HAP-1 (cell line): ENCODE results near the gene LCLAT1.

Experiments used
- DNase-seq, 2 experiments: peaks; one replicate each; pipeline ENCODE4 v3.0.0-alpha.2; 2016 to 2020; ENCODE audit warnings: low spot score in 2 of 2
- H3K27me3 ChIP-seq: fragments of 250-450 bp; sonication (Bioruptor Pico); 2 replicates; pipeline ENCODE4 v1.5.1; 2020; ENCODE audit warnings: low read depth, mild to moderate bottlenecking, moderate library complexity
- H3K36me3 ChIP-seq: fragments of 250-450 bp; sonication (Bioruptor Pico); replicated peaks from 2 replicates; pipeline ENCODE4 v1.5.1; 2020; ENCODE audit warnings: mild to moderate bottlenecking
- H3K4me1 ChIP-seq: fragments of 250-450 bp; sonication (Bioruptor Pico); 2 replicates; pipeline ENCODE4 v1.5.1; 2020; ENCODE audit warnings: mild to moderate bottlenecking
- H3K4me3 ChIP-seq: fragments of 250-450 bp; sonication (Bioruptor Pico); 2 replicates; pipeline ENCODE4 v1.5.1; 2020; ENCODE audit warnings: mild to moderate bottlenecking, moderate library complexity
- H3K9me3 ChIP-seq: fragments of 250-450 bp; sonication (Bioruptor Pico); 2 replicates; pipeline ENCODE4 v1.5.1; 2020; ENCODE audit warnings: mild to moderate bottlenecking, moderate library complexity
- in situ Hi-C: fragments of 300-500 bp; cut with MboI; formaldehyde crosslinking; loops from 3 replicates; pipeline ENCODE4 v1.14.3; 2020; ENCODE audit warnings: low sequenced_read_pairs, inconsistent platforms, mixed read lengths

LCLAT1 gene

DNA sequence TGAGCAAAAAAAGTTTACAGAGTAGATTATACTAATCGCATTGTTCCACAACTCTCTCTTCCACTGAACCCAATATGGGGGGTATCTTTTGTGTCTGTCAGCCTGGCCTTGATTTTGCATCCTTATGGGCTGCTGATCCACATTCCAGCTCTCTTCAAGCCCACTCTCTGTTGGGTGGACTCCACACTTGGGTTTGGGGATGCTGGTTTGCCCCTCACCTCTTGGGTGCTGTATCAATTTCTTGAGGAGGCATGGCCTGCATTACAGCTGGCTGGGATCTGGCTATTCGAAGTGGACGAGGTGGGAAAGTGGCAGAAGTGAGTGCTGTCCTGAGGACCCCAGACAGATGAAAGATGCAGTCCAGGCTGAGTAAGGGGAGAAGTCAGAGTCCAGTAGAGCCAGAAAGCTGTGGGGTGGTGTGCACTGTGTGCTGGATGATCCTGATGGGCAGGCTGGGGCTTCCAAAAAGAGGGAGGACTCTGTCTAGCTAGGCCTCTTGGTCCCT lies 218.8 kb downstream of the LCLAT1 start:
- DNase-seq = no peak
- Histone ChIP-seq H3K4me1 (no peaks in the 10 kb centered on the region), H3K27me3 (no peaks in the 10 kb centered on the region), H3K4me3 (no peak overlapping the region), H3K36me3 (no peaks in the 10 kb centered on the region), H3K9me3 (0 out of 2 replicates have a peak, but pooled peaks cover 7% of the 10 kb centered on the region)
- in situ Hi-C loops = no loop called here

DNA sequence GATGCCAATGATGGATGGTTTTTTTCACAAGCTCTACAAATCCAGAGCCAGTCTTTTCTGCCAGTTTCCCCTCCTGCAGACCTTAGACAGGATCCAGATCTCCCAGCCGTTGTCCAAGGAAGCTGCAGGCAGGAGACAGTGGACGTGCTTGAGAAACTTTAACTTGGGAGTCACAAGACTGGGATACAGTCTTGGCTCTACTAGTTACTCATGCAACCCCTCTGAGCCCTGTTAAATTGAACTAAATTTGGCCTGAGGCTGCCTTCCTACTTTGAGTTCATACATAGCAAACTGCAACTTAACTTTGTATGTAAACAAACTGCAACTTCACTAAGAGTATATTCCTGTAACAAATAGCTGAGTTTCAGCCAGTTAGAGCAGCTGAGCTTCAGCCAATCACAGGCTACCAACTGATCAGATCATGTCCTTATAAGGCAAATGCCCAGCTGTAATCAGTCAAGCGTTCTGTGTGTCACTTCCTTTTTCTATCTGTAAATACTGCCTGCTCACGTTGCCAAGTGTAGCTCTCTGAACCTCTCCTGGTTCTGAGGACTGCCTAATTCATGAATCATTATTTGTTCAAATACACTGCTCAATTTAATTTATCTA lies 219.3 kb downstream of the LCLAT1 start:
- H3K4me3 ChIP-seq = no peak overlapping the region
- no peaks in the 10 kb centered on the region for H3K36me3 ChIP-seq
- H3K27me3 ChIP-seq = no peaks in the 10 kb centered on the region
- DNase-seq = no peak
- in situ Hi-C loops = no loop called here
- 0 out of 2 replicates have a peak, but pooled peaks cover 7% of the 10 kb centered on the region for H3K9me3 ChIP-seq
- no peaks in the 10 kb centered on the region for H3K4me1 ChIP-seq

DNA sequence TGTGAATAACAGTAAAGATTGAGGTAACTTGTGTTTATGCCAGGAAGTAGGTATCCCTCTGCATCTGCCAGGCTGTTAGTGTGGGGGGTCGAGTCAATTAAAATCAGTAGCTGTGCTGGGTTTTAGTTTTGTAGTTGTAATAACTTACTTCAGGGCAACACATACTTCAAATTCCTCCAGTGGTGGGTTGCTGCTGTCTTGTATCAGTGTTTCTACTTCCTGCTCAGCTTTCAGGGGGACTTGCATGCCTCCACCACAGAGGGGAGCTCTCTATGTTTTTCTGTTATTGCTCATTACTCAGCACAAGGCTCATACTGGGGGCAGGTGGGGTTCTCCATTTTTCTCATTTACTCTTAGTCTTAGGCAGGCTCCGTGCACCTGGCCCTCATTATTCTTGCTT lies 223.4 kb downstream of the LCLAT1 start:
- in situ Hi-C loops = no loop called here

DNA sequence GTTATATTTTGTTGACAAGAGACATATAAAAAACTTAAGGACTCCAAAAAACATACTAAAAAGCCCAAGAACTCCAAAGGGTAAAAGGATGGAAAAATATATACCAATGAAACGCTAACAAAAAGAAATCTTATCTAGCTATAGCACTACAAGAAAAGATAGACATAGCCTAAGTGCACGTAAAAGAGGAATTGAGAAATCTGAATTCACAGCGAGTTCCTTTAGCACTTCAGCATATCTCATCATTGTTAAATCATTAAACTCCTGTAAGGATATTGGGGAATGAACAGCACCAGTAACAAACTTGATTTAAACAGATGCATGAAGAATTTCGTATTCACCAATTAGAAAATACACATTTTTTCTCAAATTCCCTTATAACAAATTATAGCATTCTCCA lies 226.1 kb downstream of the LCLAT1 start:
- in situ Hi-C loops = no loop called here

More for the DNA sequence above, 223.4 kb downstream of the LCLAT1 start:
- Histone ChIP-seq H3K4me3 (no peak overlapping the region), H3K27me3 (no peaks in the 10 kb centered on the region), H3K9me3 (0 out of 2 replicates have a peak, but pooled peaks cover 7% of the 10 kb centered on the region), H3K4me1 (no peaks in the 10 kb centered on the region), H3K36me3 (no peaks in the 10 kb centered on the region)
- no peak for DNase-seq

DNA sequence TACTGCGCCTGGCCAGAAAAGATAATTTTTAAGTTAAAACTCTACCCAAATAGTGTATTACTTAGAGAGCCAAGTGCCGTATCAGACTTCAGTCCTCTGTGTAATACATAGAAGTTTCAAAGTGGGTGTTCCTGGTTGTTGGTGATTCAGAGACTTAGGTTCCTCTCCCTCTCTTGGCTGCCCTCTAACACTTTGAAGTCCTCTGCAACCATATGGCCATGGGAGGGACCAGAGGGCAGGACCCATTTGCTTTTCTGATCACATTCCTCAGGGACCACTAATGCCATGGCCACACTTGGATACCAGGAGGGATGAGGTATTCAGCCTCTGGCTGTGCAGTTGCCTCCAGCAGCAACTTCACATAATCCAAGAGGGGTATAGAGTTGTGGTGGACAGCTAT lies 228.7 kb downstream of the LCLAT1 start:
- Histone ChIP-seq H3K27me3 (no peaks in the 10 kb centered on the region), H3K36me3 (no peaks in the 10 kb centered on the region), H3K4me3 (no peak overlapping the region), H3K9me3 (no peaks in the 10 kb centered on the region), H3K4me1 (peaks cover 4% of the 10 kb centered on the region; the same call in 1 of the 2 replicates)
- DNase-seq = no peak
- in situ Hi-C loops = no loop called here

More for the DNA sequence above, 226.1 kb downstream of the LCLAT1 start:
- peaks cover 4% of the 10 kb centered on the region; the same call in 1 of the 2 replicates for H3K4me1 ChIP-seq
- no peaks in the 10 kb centered on the region for H3K36me3 ChIP-seq
- 0 out of 2 replicates have a peak, but pooled peaks cover 7% of the 10 kb centered on the region for H3K9me3 ChIP-seq
- H3K27me3 ChIP-seq = no peaks in the 10 kb centered on the region
- no peak for DNase-seq
- no peak overlapping the region for H3K4me3 ChIP-seq

DNA sequence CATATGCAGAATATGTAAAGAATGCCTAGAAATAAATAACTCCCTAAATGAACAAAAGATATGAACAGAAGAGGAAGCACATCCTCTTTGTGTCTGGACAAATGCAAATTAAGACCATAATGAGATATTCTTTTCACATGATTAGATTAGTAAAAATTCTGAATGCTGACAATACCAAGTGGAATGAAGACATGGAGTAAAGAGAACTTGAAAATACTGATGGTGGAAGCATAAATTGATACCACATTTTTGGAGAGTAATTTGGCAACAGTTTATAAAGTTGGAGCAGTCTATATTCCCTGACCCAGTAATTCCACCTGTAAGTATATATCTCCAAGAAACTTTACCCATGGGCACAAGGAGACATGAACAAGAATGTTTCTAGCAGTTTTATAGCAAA lies 230.2 kb downstream of the LCLAT1 start:
- Histone ChIP-seq H3K9me3 (no peaks in the 10 kb centered on the region), H3K4me1 (peaks cover 4% of the 10 kb centered on the region; the same call in 1 of the 2 replicates)

DNA sequence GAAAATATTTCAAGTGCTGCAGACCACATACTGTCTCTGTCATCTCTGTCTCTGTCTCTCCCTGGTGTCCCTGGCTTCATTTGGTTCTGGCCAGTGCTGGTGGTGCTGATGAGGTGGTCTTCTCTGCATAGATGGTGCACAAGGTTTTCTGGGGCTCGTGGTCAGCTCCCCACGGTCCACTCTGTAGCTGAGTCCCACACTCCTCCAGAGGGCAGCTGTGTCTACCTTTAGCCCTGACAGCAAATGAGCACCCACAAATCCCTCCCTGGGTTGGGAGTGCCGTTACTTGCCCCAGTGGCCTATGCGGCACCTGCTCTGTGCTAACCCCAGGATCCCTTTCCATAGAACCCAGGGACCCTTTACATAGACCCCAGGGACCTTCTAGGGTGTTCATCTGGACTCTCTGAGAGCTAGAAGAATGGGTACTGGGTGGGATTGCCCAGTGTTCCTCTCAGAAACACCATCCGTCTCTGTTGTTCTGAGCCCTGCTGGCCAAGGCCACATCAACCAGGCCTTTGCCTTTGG lies 230.9 kb downstream of the LCLAT1 start:
- in situ Hi-C loops = no loop called here
- Histone ChIP-seq H3K9me3 (no peaks in the 10 kb centered on the region), H3K36me3 (no peaks in the 10 kb centered on the region), H3K27me3 (no peaks in the 10 kb centered on the region), H3K4me1 (peaks cover 4% of the 10 kb centered on the region; the same call in 1 of the 2 replicates), H3K4me3 (no peak overlapping the region)
- DNase-seq = no peak

More for the DNA sequence above, 230.2 kb downstream of the LCLAT1 start:
- Histone ChIP-seq H3K4me3 (no peak overlapping the region), H3K27me3 (no peaks in the 10 kb centered on the region), H3K36me3 (no peaks in the 10 kb centered on the region)
- in situ Hi-C loops = no loop called here
- peak in 1 of 2 experiments; percentile 53 for DNase-seq

DNA sequence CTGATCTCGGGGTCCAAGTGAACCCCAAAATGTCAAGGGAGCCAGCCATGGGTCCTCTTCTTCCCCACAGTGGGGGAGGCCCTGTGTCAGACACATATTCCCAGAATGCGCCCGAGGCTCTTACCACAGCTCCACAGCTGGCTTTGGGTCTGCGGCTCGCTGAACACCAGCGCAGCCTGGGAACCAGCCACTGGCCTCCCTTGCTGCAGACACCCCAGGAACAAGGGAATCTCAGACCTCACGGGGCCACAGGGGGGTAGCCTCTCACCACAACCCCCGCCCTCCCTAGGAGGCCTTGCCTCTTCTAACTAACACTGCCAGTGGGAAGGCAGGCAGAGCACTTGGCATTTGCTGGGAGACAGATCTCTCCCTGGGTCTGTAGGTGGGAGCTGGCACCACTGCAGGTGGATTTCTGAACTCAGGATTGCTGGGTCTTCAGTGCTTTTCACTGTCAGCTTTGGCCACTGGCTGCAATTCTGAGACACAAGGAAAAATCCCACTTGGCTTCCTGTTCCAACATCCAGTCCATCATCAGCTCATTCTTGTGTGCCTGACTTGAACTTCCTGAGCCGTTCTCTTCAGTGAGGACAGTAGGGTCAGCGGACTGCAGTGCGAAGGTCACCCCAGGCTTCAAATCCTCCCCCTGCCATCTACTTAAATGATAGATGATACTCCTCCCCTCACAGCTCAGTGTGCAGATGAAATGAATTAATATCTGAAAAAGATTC lies 231.5 kb downstream of the LCLAT1 start:
- no peak for DNase-seq
- peaks cover 4% of the 10 kb centered on the region; the same call in 1 of the 2 replicates for H3K4me1 ChIP-seq
- in situ Hi-C loops = no loop called here

DNA sequence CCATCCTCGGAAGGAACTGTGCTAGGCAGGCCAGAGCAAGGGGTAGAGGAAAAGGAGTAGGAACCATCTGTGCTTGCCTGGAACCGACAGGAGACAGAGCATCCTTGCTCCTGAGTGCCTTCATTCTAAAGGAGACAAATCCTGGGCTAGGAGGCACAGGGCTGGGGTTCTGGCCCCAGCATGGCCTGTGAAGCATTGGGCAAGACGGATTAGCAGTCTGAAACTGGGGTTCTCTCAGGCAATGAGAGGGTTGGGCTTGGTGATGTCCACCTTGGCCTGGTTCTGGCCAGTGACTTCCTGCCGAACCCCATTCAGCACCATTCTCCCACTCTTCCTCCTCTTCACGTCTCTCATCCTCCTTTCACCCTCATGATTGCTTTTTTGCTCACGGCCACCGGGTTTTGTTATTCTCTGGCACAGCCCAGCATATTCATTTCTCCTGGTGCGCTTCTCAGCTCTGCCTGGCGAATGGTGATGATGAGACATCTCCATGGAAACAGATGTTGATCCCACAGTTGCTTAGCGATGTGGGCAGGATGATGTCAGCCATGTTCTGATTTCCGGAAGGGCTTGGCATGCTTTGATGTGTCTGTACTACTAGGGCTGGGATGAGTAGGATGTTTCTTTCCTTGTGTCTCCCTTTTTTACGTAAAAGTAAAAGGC lies 232.5 kb downstream of the LCLAT1 start:
- Histone ChIP-seq H3K36me3 (no peaks in the 10 kb centered on the region), H3K4me3 (no peak overlapping the region), H3K9me3 (no peaks in the 10 kb centered on the region), H3K27me3 (no peaks in the 10 kb centered on the region), H3K4me1 (peaks cover 4% of the 10 kb centered on the region; the same call in 1 of the 2 replicates)
- DNase-seq = no peak
- in situ Hi-C loops = no loop called here

More for the DNA sequence above, 231.5 kb downstream of the LCLAT1 start:
- Histone ChIP-seq H3K27me3 (no peaks in the 10 kb centered on the region), H3K9me3 (no peaks in the 10 kb centered on the region), H3K4me3 (no peak overlapping the region), H3K36me3 (no peaks in the 10 kb centered on the region)

DNA sequence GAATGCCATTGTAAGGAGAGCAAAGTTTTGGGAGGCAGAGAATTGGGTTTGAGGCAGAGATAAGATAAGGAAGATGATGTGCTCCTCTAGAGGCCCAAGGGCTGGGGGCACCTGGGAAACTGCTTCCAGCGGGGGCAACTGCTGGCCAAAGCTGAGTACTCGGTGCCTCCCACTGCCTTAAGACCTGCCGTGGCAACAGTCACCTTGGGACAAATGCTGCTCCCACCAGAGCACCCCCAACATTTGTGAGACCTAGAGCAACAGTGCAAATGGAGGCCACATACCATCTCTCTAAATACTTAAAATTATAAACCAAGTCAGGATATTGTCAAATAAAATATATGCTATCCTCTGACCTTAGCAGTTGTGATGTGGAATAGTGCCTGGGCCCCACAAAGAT lies 233.1 kb downstream of the LCLAT1 start:
- Histone ChIP-seq H3K36me3 (no peaks in the 10 kb centered on the region), H3K9me3 (no peaks in the 10 kb centered on the region), H3K27me3 (no peaks in the 10 kb centered on the region), H3K4me3 (no peak overlapping the region), H3K4me1 (peaks cover 4% of the 10 kb centered on the region; the same call in 1 of the 2 replicates)
- no peak for DNase-seq
- in situ Hi-C loops = no loop called here

DNA sequence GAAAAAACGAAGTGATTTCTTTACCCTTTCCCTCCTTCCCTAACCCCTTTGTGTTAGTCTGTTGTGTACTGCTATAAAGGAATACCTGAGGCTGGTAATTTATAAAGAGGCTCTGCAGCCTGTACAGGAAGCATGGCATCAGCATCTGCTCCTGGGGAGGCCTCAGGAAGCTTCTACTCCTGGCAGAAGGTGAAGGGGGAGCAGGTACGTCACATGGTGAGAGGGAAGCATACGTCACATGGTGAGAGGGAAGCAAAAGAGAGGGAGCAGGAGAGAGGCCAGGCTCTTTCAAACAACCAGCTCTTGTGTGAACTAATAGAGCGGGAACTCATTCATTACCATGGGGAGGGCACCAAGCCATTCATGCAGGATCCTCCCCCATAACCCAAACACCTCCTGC lies 234.0 kb downstream of the LCLAT1 start:
- Histone ChIP-seq H3K4me1 (peaks cover 4% of the 10 kb centered on the region; the same call in 1 of the 2 replicates), H3K36me3 (no peaks in the 10 kb centered on the region), H3K27me3 (no peaks in the 10 kb centered on the region), H3K9me3 (no peaks in the 10 kb centered on the region), H3K4me3 (no peak overlapping the region)
- in situ Hi-C loops = no loop called here
- no peak for DNase-seq

DNA sequence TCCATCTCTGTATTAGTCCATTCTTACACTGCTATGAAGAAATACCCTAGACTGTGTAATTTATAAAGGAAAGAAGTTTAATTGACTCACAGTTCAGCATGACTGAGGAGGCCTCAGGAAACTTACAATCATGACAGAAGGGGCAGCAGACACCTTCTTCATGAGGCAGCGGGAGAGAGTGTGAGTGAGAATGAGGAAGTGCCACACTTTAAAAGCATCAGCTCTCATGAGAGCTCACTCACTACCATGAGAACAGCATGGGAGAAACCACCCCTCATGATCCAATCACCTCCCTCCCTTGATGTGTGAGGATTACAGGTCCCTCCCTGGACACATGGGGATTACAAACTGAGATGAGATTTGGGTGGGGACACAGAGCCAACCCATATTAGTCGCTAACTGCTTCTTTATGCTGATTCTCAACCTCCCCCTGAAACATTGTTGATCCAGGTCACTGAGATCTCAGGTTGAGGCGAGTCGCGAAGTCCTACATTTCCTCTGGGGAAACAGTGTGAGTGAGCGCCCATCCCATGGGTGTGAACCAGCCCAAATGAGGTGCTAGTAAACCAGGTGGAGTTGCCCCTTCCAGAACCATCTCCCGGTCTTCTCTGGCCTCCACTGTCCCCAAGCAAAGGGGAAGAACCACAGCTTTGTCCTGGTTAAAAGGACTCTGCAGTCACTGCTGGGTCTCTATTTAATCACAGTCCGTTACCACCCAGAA lies 236.3 kb downstream of the LCLAT1 start:
- no peaks in the 10 kb centered on the region for H3K27me3 ChIP-seq
- no peak overlapping the region for H3K4me3 ChIP-seq
- no peaks in the 10 kb centered on the region for H3K4me1 ChIP-seq
- H3K36me3 ChIP-seq = no peaks in the 10 kb centered on the region
- in situ Hi-C loops = no loop called here
- DNase-seq = no peak
- no peaks in the 10 kb centered on the region for H3K9me3 ChIP-seq

DNA sequence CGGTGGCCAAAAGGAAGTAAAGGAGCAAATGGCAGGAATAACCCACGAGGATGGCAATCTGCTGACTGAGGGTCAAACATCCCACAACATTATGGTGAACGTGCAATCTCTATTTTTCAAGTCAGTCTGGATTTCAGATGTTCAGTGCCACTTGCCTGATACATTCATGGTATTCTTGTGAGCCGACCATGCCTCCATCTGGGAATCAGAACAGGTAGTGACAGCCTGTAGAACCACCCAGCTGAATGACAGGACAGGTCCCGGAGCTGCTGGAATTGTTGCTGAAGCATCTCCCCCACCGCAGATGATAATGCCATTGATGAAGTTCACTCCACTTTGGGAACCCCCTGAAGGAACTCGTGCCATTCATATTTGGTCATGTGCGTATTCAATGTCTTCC lies 237.0 kb downstream of the LCLAT1 start:
- in situ Hi-C loops = no loop called here
- DNase-seq = no peak
- Histone ChIP-seq H3K9me3 (no peaks in the 10 kb centered on the region), H3K36me3 (no peaks in the 10 kb centered on the region), H3K4me3 (no peak overlapping the region), H3K27me3 (no peaks in the 10 kb centered on the region), H3K4me1 (no peaks in the 10 kb centered on the region)
